Ovary (tissue), 3 donors: ENCODE measurements around the gene SLC16A3.

Source experiments
- EP300 ChIP-seq: sonication (generic); formaldehyde crosslinking; IDR thresholded peaks from one replicate; pipeline ENCODE4 v1.6.1; 2017; ENCODE audit warnings: antibody characterized with exemption
- POLR2A ChIP-seq: fragments of 450-650 bp; IDR thresholded peaks from one replicate; pipeline ENCODE4 v1.6.1; 2017; ENCODE audit warnings: antibody characterized with exemption, mild to moderate bottlenecking, moderate library complexity
- TF ChIP-seq, protein P1 (sequence below), 3 donors: fragments of 450-650 bp in 2 of 3; fragments of 200-600 bp in 1 of 3; IDR thresholded peaks; one replicate each; pipeline versions ENCODE4 v1.5.1 to v1.8.0; 2016 to 2022; ENCODE audit warnings: antibody characterized with exemption in 3 of 3, mild to moderate bottlenecking in 1 of 3
- donor health status: DM: no; HTN: no; CAD: no.

DNA sequence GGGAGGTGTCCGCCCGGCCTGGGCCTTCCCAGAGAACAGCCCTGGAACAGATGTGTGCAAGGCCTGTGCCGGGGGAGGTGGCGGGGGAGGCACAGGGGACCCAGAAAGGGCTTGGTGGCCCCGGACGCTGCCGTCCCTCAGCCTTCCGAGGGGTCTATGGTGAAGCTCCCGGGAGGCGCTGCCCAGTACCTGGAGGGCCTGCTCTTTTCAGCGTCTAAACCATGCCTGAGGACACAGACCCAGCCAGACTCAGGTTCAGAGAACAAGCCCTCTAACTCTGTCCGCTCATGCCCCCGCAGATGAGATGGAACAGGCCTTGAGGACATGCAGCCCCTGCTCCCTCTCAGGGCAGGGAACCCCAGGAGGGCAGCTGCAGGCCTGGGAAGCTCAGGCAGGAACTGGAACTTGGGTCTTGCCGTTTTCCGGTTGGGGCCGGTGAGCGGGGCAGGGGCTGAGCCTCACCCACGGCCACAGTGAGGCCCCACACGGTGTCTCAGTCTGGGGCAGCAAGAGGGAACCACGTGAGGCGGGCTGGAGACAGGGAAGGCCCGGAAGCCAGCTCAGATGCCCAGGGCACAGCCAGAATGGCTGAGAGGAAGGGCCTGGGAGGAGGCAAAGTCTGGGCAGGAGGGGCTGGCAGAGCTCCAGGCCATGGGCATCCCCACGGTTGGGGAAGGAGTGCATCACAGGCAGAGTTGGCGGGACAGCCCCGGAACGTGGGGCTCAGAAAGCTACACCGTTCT, 12.5 kb downstream of the SLC16A3 start:
- TF ChIP-seq, protein P1, sequence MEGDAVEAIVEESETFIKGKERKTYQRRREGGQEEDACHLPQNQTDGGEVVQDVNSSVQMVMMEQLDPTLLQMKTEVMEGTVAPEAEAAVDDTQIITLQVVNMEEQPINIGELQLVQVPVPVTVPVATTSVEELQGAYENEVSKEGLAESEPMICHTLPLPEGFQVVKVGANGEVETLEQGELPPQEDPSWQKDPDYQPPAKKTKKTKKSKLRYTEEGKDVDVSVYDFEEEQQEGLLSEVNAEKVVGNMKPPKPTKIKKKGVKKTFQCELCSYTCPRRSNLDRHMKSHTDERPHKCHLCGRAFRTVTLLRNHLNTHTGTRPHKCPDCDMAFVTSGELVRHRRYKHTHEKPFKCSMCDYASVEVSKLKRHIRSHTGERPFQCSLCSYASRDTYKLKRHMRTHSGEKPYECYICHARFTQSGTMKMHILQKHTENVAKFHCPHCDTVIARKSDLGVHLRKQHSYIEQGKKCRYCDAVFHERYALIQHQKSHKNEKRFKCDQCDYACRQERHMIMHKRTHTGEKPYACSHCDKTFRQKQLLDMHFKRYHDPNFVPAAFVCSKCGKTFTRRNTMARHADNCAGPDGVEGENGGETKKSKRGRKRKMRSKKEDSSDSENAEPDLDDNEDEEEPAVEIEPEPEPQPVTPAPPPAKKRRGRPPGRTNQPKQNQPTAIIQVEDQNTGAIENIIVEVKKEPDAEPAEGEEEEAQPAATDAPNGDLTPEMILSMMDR (IDR thresholded peaks at IDR 0.05), result no peak
- no peak for TF ChIP-seq POLR2A
- no peak for TF ChIP-seq EP300
